Measurements from ENCODE around the gene ADCY4. TPM values are rescaled to one million over a fixed set of nuclear protein-coding genes. Genes with fewer than 3 reads are reported as not detected.

Gene ADCY4
- total and polyA plus RNA-seq, 2 of the 13 experiments (the other 11 are each of a cell fraction or from before 2014, with no cell fraction given), result 0.03 TPM; not detected in 1

- CTCF ChIA-PET (ENCODE audit: low intra/inter-chr PET ratio, low total read pairs), result no interaction called here
Measured at GRCh38 chr14:24269368-24269767, 65.5 kb downstream of the ADCY4 start.

More at GRCh38 chr14:24269368-24269767, 65.5 kb downstream of the ADCY4 start:
- intact Hi-C loops (cut with micrococcal nuclease; ENCODE audit: unreplicated experiment), result no loop called here
- ATAC-seq (no peak), DNase-seq (ENCODE audit: low spot score) (no peak), FAIRE-seq (no peak)
- in situ Hi-C loops (cut with HindIII; ENCODE audit: extremely low pct_ligation_motif_present, low pct_unique_long_range_greater_than_20kb), result no loop called here
- H3K27me3 ChIP-seq (ENCODE audit: control insufficient read depth in 1 of 2, insufficient read depth in 2 of 2, low read length in 2 of 2), result no peaks in the 10 kb centered on the region; a peak in 1 of 5 replicates
- no peak overlapping the region for H3K4me2 ChIP-seq (ENCODE audit: low read depth, low read length)
- no peak overlapping the region for H2AFZ ChIP-seq (ENCODE audit: low read length)
- no TSS peak for BruUV-seq (replicated peaks)
- H3K4me1 ChIP-seq (ENCODE audit: insufficient read depth, low read length), result peaks cover 22% of the 10 kb centered on the region
- H3K9ac ChIP-seq (ENCODE audit: insufficient read depth, low read depth, low read length), result no peak overlapping the region
- WGBS (ENCODE audit: low lambda C conversion rate), result 95% methylated on average over 8 of the region's 8 CpGs
- 0 out of 2 replicates have a peak, but pooled peaks have one; percentile 49 for TF ChIP-seq SP4 (CRISPR knock-in tag; IDR thresholded peaks at IDR 0.05)
- TF ChIP-seq ZNF230 (CRISPR knock-in tag; IDR thresholded peaks at IDR 0.05), result no peak
- no peak for TF ChIP-seq ZNF317 (CRISPR knock-in tag; IDR thresholded peaks at IDR 0.05)
- H3K9me3 ChIP-seq (ENCODE audit: low read length), result no peaks in the 10 kb centered on the region
- peaks cover 19 to 38% of the 10 kb centered on the region in 2 experiments; a peak in 4 of 5 replicates for H3K36me3 ChIP-seq (replicated peaks in 1 of 2; ENCODE audit: control insufficient read depth in 1 of 2, insufficient read depth in 2 of 2, low read length in 2 of 2)
- POLR2A ChIA-PET, result interaction anchor here (1.0 to 16.5 kb wide), 7 partner anchors 11 to 123 kb away, joined by 3 to 435 read pairs (median 42); partner anchors contain the start of genes DHRS1, GMPR2, NEDD8 and NOP9
- peaks cover 4% of the 10 kb centered on the region for H3K79me2 ChIP-seq (ENCODE audit: insufficient read depth, low read length)
- H4K20me1 ChIP-seq (ENCODE audit: insufficient read depth, low read length), result no peaks in the 10 kb centered on the region
- H3K4me3 ChIP-seq (replicated peaks in 1 of 3; ENCODE audit: insufficient read depth in 1 of 3, low read depth in 2 of 3, low read length in 3 of 3), result no peak overlapping the region
- no peak overlapping the region for H3K27ac ChIP-seq (ENCODE audit: extremely low read length, insufficient read depth, low read length)

Small RNA genes within 50 kb of the gene (small RNA-seq; reads per million reads assigned to genes)
- 0 reads per million in 3 experiments for gene RF00026 (ENCODE audit: insufficient read depth in 2 of 3, insufficient read length in 3 of 3, low read depth in 2 of 3, low replicate concordance in 1 of 3)

Other genes with a start within 250 kb of the ADCY4 start
Only the 30 nearest of the 33 such genes appear.
- 4.7 and 5.2 TPM in 2 replicates for gene NRL, start 220.1 kb downstream of the ADCY4 start, total RNA-seq (2016; rRNA removed; fragmentation: Illumina TruSeq; extraction: Trizol)
- 2.5 and 3.4 TPM in 2 replicates for gene NRL, start 220.1 kb downstream of the ADCY4 start, polyA plus RNA-seq (2011; rRNA removed)
- 3.1 and 5.8 TPM in 2 replicates for gene FITM1, start 204.4 kb downstream of the ADCY4 start, total RNA-seq (2016; rRNA removed; fragmentation: Illumina TruSeq; extraction: Trizol)
- 2.7 and 3.6 TPM in 2 replicates for gene FITM1, start 204.4 kb downstream of the ADCY4 start, polyA plus RNA-seq (2011; rRNA removed)
- 608 and 713 TPM in 2 replicates for gene PSME1, start 198.9 kb downstream of the ADCY4 start, total RNA-seq (2016; rRNA removed; fragmentation: Illumina TruSeq; extraction: Trizol)
- 144 and 159 TPM in 2 replicates for gene PSME1, start 198.9 kb downstream of the ADCY4 start, polyA plus RNA-seq (2011; rRNA removed)
- gene EMC9, start 193.5 kb downstream of the ADCY4 start, total RNA-seq (2016; rRNA removed; fragmentation: Illumina TruSeq; extraction: Trizol), result 71.2 and 78.7 TPM in 2 replicates
- gene EMC9, start 193.5 kb downstream of the ADCY4 start, polyA plus RNA-seq (2011; rRNA removed), result 60.5 and 63.9 TPM in 2 replicates
- gene PSME2, start 188.5 kb downstream of the ADCY4 start, total RNA-seq (2016; rRNA removed; fragmentation: Illumina TruSeq; extraction: Trizol), result 716 and 834 TPM in 2 replicates
- gene PSME2, start 188.5 kb downstream of the ADCY4 start, polyA plus RNA-seq (2011; rRNA removed), result 332 and 362 TPM in 2 replicates
- 65.9 and 86.8 TPM in 2 replicates for gene RNF31, start 187.6 kb downstream of the ADCY4 start, total RNA-seq (2016; rRNA removed; fragmentation: Illumina TruSeq; extraction: Trizol)
- gene RNF31, start 187.6 kb downstream of the ADCY4 start, polyA plus RNA-seq (2011; rRNA removed), result 48.2 and 59.0 TPM in 2 replicates
- 13.8 and 14.9 TPM in 2 replicates for gene IRF9, start 173.8 kb downstream of the ADCY4 start, total RNA-seq (2016; rRNA removed; fragmentation: Illumina TruSeq; extraction: Trizol)
- gene IRF9, start 173.8 kb downstream of the ADCY4 start, polyA plus RNA-seq (2011; rRNA removed), result 49.7 and 60.9 TPM in 2 replicates
- 3.4 TPM in 1 of 2 replicates, not detected in the other for gene REC8, start 163.0 kb downstream of the ADCY4 start, total RNA-seq (2016; rRNA removed; fragmentation: Illumina TruSeq; extraction: Trizol)
- gene REC8, start 163.0 kb downstream of the ADCY4 start, polyA plus RNA-seq (2011; rRNA removed), result 14.7 and 17.3 TPM in 2 replicates
- 149 and 179 TPM in 2 replicates for gene IPO4, start 146.3 kb downstream of the ADCY4 start, total RNA-seq (2016; rRNA removed; fragmentation: Illumina TruSeq; extraction: Trizol)
- gene IPO4, start 146.3 kb downstream of the ADCY4 start, polyA plus RNA-seq (2011; rRNA removed), result 37.4 and 39.0 TPM in 2 replicates
- 56.4 and 110 TPM in 2 replicates for gene TM9SF1, start 139.6 kb downstream of the ADCY4 start, total RNA-seq (2016; rRNA removed; fragmentation: Illumina TruSeq; extraction: Trizol)
- gene TM9SF1, start 139.6 kb downstream of the ADCY4 start, polyA plus RNA-seq (2011; rRNA removed), result 83.2 and 85.1 TPM in 2 replicates
- 0.44 TPM in 1 of 2 replicates, not detected in the other for gene TSSK4, start 129.4 kb downstream of the ADCY4 start, total RNA-seq (2016; rRNA removed; fragmentation: Illumina TruSeq; extraction: Trizol)
- gene TSSK4, start 129.4 kb downstream of the ADCY4 start, polyA plus RNA-seq (2011; rRNA removed), result 0.08 and 0.14 TPM in 2 replicates
- gene CHMP4A, start 121.6 kb downstream of the ADCY4 start, total RNA-seq (2016; rRNA removed; fragmentation: Illumina TruSeq; extraction: Trizol), result 113 and 140 TPM in 2 replicates
- gene CHMP4A, start 121.6 kb downstream of the ADCY4 start, polyA plus RNA-seq (2011; rRNA removed), result 80.8 and 83.6 TPM in 2 replicates
- 48.7 and 66.0 TPM in 2 replicates for gene MDP1, start 119.0 kb downstream of the ADCY4 start, total RNA-seq (2016; rRNA removed; fragmentation: Illumina TruSeq; extraction: Trizol)
- gene MDP1, start 119.0 kb downstream of the ADCY4 start, polyA plus RNA-seq (2011; rRNA removed), result 38.2 and 44.1 TPM in 2 replicates
- gene NEDD8, start 102.7 kb downstream of the ADCY4 start, total RNA-seq (2016; rRNA removed; fragmentation: Illumina TruSeq; extraction: Trizol), result 713 and 818 TPM in 2 replicates
- gene NEDD8, start 102.7 kb downstream of the ADCY4 start, polyA plus RNA-seq (2011; rRNA removed), result 473 and 535 TPM in 2 replicates
- gene GMPR2, start 102.1 kb downstream of the ADCY4 start, total RNA-seq (2016; rRNA removed; fragmentation: Illumina TruSeq; extraction: Trizol), result 273 and 345 TPM in 2 replicates
- gene GMPR2, start 102.1 kb downstream of the ADCY4 start, polyA plus RNA-seq (2011; rRNA removed), result 185 and 210 TPM in 2 replicates
- gene TINF2, start 92.4 kb downstream of the ADCY4 start, total RNA-seq (2016; rRNA removed; fragmentation: Illumina TruSeq; extraction: Trizol), result 73.5 and 73.7 TPM in 2 replicates
- gene TINF2, start 92.4 kb downstream of the ADCY4 start, polyA plus RNA-seq (2011; rRNA removed), result 52.0 and 59.8 TPM in 2 replicates
- 1.9 and 3.2 TPM in 2 replicates for gene TGM1, start 71.9 kb downstream of the ADCY4 start, total RNA-seq (2016; rRNA removed; fragmentation: Illumina TruSeq; extraction: Trizol)
- 9.5 and 10.6 TPM in 2 replicates for gene TGM1, start 71.9 kb downstream of the ADCY4 start, polyA plus RNA-seq (2011; rRNA removed)
- gene RABGGTA, start 63.5 kb downstream of the ADCY4 start, total RNA-seq (2016; rRNA removed; fragmentation: Illumina TruSeq; extraction: Trizol), result 31.2 and 57.9 TPM in 2 replicates
- 90.8 and 111 TPM in 2 replicates for gene RABGGTA, start 63.5 kb downstream of the ADCY4 start, polyA plus RNA-seq (2011; rRNA removed)
- gene DHRS1, start 35.3 kb downstream of the ADCY4 start, total RNA-seq (2016; rRNA removed; fragmentation: Illumina TruSeq; extraction: Trizol), result 46.3 and 60.8 TPM in 2 replicates
- gene DHRS1, start 35.3 kb downstream of the ADCY4 start, polyA plus RNA-seq (2011; rRNA removed), result 49.8 and 52.2 TPM in 2 replicates
- gene NOP9, start 35.2 kb downstream of the ADCY4 start, total RNA-seq (2016; rRNA removed; fragmentation: Illumina TruSeq; extraction: Trizol), result 61.6 and 64.5 TPM in 2 replicates
- 24.5 and 33.8 TPM in 2 replicates for gene NOP9, start 35.2 kb downstream of the ADCY4 start, polyA plus RNA-seq (2011; rRNA removed)
- gene CIDEB, start 27.1 kb downstream of the ADCY4 start, total RNA-seq (2016; rRNA removed; fragmentation: Illumina TruSeq; extraction: Trizol), result 22.4 and 35.8 TPM in 2 replicates
- gene CIDEB, start 27.1 kb downstream of the ADCY4 start, polyA plus RNA-seq (2011; rRNA removed), result 110 and 143 TPM in 2 replicates
- gene LTB4R2, start 24.9 kb downstream of the ADCY4 start, total RNA-seq (2016; rRNA removed; fragmentation: Illumina TruSeq; extraction: Trizol), result 1.4 and 6.9 TPM in 2 replicates
- 3.9 and 6.1 TPM in 2 replicates for gene LTB4R2, start 24.9 kb downstream of the ADCY4 start, polyA plus RNA-seq (2011; rRNA removed)
- 1.00 and 3.2 TPM in 2 replicates for gene LTB4R, start 23.6 kb downstream of the ADCY4 start, total RNA-seq (2016; rRNA removed; fragmentation: Illumina TruSeq; extraction: Trizol)
- 8.2 and 12.4 TPM in 2 replicates for gene LTB4R, start 23.6 kb downstream of the ADCY4 start, polyA plus RNA-seq (2011; rRNA removed)
- not detected in 2 replicates for gene RIPK3, start 4.9 kb upstream of the ADCY4 start, total RNA-seq (2016; rRNA removed; fragmentation: Illumina TruSeq; extraction: Trizol)
- not detected in 2 replicates for gene RIPK3, start 4.9 kb upstream of the ADCY4 start, polyA plus RNA-seq (2011; rRNA removed)
- gene NFATC4, start 33.1 kb upstream of the ADCY4 start, total RNA-seq (2016; rRNA removed; fragmentation: Illumina TruSeq; extraction: Trizol), result 0.04 TPM in 1 of 2 replicates, not detected in the other
- 0.15 and 0.24 TPM in 2 replicates for gene NFATC4, start 33.1 kb upstream of the ADCY4 start, polyA plus RNA-seq (2011; rRNA removed)
- 1.1 and 1.3 TPM in 2 replicates for gene NYNRIN, start 63.9 kb upstream of the ADCY4 start, total RNA-seq (2016; rRNA removed; fragmentation: Illumina TruSeq; extraction: Trizol)
- gene NYNRIN, start 63.9 kb upstream of the ADCY4 start, polyA plus RNA-seq (2011; rRNA removed), result 0.63 and 0.95 TPM in 2 replicates
- 0.45 and 0.66 TPM in 2 replicates for gene CBLN3, start 94.6 kb upstream of the ADCY4 start, total RNA-seq (2016; rRNA removed; fragmentation: Illumina TruSeq; extraction: Trizol)
- 0.74 and 0.98 TPM in 2 replicates for gene CBLN3, start 94.6 kb upstream of the ADCY4 start, polyA plus RNA-seq (2011; rRNA removed)
- gene KHNYN, start 94.9 kb upstream of the ADCY4 start, total RNA-seq (2016; rRNA removed; fragmentation: Illumina TruSeq; extraction: Trizol), result 72.2 and 75.7 TPM in 2 replicates
- 52.8 and 76.4 TPM in 2 replicates for gene KHNYN, start 94.9 kb upstream of the ADCY4 start, polyA plus RNA-seq (2011; rRNA removed)
- gene SDR39U1, start 107.7 kb upstream of the ADCY4 start, total RNA-seq (2016; rRNA removed; fragmentation: Illumina TruSeq; extraction: Trizol), result 25.0 and 34.4 TPM in 2 replicates
- gene SDR39U1, start 107.7 kb upstream of the ADCY4 start, polyA plus RNA-seq (2011; rRNA removed), result 129 and 163 TPM in 2 replicates
- not detected in 2 replicates for gene CMA1, start 173.2 kb upstream of the ADCY4 start, total RNA-seq (2016; rRNA removed; fragmentation: Illumina TruSeq; extraction: Trizol)
- gene CMA1, start 173.2 kb upstream of the ADCY4 start, polyA plus RNA-seq (2011; rRNA removed), result not detected in 2 replicates

Measured in HepG2 (cell line).